SK-N-SH treated with all-trans-retinoic acid at 6 μM for 48 hours (cell line): ENCODE measurements around the gene GNAI1.

Source experiments
- BACH2 ChIP-seq: fragments of 250-450 bp; sonication (Bioruptor Pico); IDR thresholded peaks from 2 replicates; pipeline ENCODE4 v1.9.0; 2021; ENCODE audit warnings: mild to moderate bottlenecking, borderline replicate concordance
- GLIS3 ChIP-seq: fragments of 250-450 bp; sonication (Bioruptor Pico); IDR thresholded peaks from 2 replicates; pipeline ENCODE4 v1.5.0; 2020; ENCODE audit warnings: mild to moderate bottlenecking, moderate library complexity
- ISL1 ChIP-seq: fragments of 250-450 bp; sonication (Bioruptor Pico); IDR thresholded peaks from 2 replicates; pipeline ENCODE4 v2.1.2; 2022; ENCODE audit warnings: mild to moderate bottlenecking, moderate library complexity
- RARB ChIP-seq: fragments of 250-450 bp; sonication (Bioruptor Pico); IDR thresholded peaks from 2 replicates; pipeline ENCODE4 v1.8.0; 2021; ENCODE audit warnings: mild to moderate bottlenecking, moderate library complexity
- SNAI2 ChIP-seq: fragments of 250-450 bp; sonication (Bioruptor Pico); IDR thresholded peaks from 2 replicates; pipeline ENCODE4 v1.5.0; 2020; ENCODE audit warnings: mild to moderate bottlenecking, moderate library complexity
- TCF4 ChIP-seq: fragments of 250-450 bp; sonication (Bioruptor Pico); IDR thresholded peaks from 2 replicates; pipeline ENCODE4 v1.8.0; 2021; ENCODE audit warnings: mild to moderate bottlenecking, moderate library complexity, borderline replicate concordance
- ZC3H10 ChIP-seq: fragments of 250-450 bp; sonication (Bioruptor Pico); IDR thresholded peaks from 2 replicates; pipeline ENCODE4 v1.5.1; 2021; ENCODE audit warnings: mild to moderate bottlenecking, moderate library complexity
- ZFP3 ChIP-seq: fragments of 250-450 bp; sonication (Bioruptor Pico); IDR thresholded peaks from 2 replicates; pipeline ENCODE4 v1.5.0; 2020; ENCODE audit warnings: mild to moderate bottlenecking, moderate library complexity
- ZNF70 ChIP-seq: fragments of 450-650 bp; formaldehyde crosslinking; IDR thresholded peaks from 2 replicates; pipeline ENCODE4 v1.5.0; 2020; ENCODE audit warnings: mild to moderate bottlenecking, moderate library complexity
- ZNF8 ChIP-seq: fragments of 450-650 bp; formaldehyde crosslinking; IDR thresholded peaks from 2 replicates; pipeline ENCODE4 v1.5.0; 2020; ENCODE audit warnings: mild to moderate bottlenecking, moderate library complexity
- TF ChIP-seq, protein P1 (sequence below): fragments of 250-450 bp; sonication (Bioruptor Pico); IDR thresholded peaks from 2 replicates; pipeline ENCODE4 v1.5.1; 2020; ENCODE audit warnings: low read depth, mild to moderate bottlenecking, moderate library complexity
- TF ChIP-seq, protein P2 (sequence below): fragments of 250-450 bp; sonication (Bioruptor Pico); IDR thresholded peaks from 2 replicates; pipeline ENCODE4 v1.8.0; 2021; ENCODE audit warnings: low read depth, mild to moderate bottlenecking, moderate library complexity, borderline replicate concordance
- TF ChIP-seq, protein P3 (sequence below): fragments of 250-450 bp; sonication (Bioruptor Pico); IDR thresholded peaks from 2 replicates; pipeline ENCODE4 v1.8.0; 2020; ENCODE audit warnings: mild to moderate bottlenecking, moderate library complexity, borderline replicate concordance

DNA sequence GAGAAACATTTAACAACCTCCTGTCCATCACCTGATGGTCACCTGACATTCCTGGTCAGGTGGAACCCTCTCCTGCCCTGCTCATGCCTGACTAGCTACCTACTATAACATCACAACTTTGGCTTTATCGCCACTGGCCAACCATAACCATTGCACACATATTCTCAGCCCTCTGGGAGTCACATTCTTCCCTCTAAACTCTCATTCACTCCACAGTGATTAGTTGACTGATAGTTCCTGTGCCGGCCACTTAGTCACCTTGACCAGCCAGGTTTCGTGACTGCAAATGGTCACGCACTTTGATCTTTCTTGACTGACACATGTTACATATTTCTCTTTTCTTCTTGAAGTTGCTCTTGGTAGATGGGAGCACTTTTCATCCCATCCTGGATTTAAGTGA, 50.1 kb downstream of the GNAI1 start:
- TF ChIP-seq, protein P1, sequence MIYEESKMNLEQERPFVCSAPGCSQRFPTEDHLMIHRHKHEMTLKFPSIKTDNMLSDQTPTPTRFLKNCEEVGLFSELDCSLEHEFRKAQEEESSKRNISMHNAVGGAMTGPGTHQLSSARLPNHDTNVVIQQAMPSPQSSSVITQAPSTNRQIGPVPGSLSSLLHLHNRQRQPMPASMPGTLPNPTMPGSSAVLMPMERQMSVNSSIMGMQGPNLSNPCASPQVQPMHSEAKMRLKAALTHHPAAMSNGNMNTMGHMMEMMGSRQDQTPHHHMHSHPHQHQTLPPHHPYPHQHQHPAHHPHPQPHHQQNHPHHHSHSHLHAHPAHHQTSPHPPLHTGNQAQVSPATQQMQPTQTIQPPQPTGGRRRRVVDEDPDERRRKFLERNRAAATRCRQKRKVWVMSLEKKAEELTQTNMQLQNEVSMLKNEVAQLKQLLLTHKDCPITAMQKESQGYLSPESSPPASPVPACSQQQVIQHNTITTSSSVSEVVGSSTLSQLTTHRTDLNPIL: no peak
- TF ChIP-seq, protein P2, sequence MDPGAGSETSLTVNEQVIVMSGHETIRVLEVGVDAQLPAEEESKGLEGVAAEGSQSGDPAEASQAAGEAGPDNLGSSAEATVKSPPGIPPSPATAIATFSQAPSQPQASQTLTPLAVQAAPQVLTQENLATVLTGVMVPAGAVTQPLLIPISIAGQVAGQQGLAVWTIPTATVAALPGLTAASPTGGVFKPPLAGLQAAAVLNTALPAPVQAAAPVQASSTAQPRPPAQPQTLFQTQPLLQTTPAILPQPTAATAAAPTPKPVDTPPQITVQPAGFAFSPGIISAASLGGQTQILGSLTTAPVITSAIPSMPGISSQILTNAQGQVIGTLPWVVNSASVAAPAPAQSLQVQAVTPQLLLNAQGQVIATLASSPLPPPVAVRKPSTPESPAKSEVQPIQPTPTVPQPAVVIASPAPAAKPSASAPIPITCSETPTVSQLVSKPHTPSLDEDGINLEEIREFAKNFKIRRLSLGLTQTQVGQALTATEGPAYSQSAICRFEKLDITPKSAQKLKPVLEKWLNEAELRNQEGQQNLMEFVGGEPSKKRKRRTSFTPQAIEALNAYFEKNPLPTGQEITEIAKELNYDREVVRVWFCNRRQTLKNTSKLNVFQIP (CRISPR knock-in tag): no peak
- TF ChIP-seq ZNF70 (no peak), ZNF8 (CRISPR knock-in tag) (no peak), ZC3H10 (CRISPR knock-in tag) (no peak), BACH2 (CRISPR knock-in tag) (no peak), SNAI2 (CRISPR knock-in tag) (no peak), RARB (CRISPR knock-in tag) (no peak), TCF4 (CRISPR knock-in tag) (no peak), GLIS3 (no peak), ISL1 (CRISPR knock-in tag) (no peak), ZFP3 (CRISPR knock-in tag) (no peak)
- TF ChIP-seq, protein P3, sequence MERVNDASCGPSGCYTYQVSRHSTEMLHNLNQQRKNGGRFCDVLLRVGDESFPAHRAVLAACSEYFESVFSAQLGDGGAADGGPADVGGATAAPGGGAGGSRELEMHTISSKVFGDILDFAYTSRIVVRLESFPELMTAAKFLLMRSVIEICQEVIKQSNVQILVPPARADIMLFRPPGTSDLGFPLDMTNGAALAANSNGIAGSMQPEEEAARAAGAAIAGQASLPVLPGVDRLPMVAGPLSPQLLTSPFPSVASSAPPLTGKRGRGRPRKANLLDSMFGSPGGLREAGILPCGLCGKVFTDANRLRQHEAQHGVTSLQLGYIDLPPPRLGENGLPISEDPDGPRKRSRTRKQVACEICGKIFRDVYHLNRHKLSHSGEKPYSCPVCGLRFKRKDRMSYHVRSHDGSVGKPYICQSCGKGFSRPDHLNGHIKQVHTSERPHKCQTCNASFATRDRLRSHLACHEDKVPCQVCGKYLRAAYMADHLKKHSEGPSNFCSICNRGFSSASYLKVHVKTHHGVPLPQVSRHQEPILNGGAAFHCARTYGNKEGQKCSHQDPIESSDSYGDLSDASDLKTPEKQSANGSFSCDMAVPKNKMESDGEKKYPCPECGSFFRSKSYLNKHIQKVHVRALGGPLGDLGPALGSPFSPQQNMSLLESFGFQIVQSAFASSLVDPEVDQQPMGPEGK (CRISPR knock-in tag): no peak
